Body of pancreas (tissue), 4 donors: ENCODE results near the gene SLC2A6.

Experiments
- POLR2A ChIP-seq, 3 donors: fragments of 450-650 bp; IDR thresholded peaks; one replicate each; pipeline ENCODE4 v1.6.1; 2016; ENCODE audit warnings: antibody characterized with exemption in 3 of 3, mild to moderate bottlenecking in 2 of 3
- TF ChIP-seq, protein P1 (sequence below), 7 experiments: fragments of 450-650 bp in 4 of 7; fragments of 200-600 bp in 3 of 7; sonication (generic) in 3 of 7; IDR thresholded peaks; one replicate each; pipeline ENCODE4 v1.5.1; 2016 to 2019; ENCODE audit warnings: antibody characterized with exemption in 7 of 7

DNA sequence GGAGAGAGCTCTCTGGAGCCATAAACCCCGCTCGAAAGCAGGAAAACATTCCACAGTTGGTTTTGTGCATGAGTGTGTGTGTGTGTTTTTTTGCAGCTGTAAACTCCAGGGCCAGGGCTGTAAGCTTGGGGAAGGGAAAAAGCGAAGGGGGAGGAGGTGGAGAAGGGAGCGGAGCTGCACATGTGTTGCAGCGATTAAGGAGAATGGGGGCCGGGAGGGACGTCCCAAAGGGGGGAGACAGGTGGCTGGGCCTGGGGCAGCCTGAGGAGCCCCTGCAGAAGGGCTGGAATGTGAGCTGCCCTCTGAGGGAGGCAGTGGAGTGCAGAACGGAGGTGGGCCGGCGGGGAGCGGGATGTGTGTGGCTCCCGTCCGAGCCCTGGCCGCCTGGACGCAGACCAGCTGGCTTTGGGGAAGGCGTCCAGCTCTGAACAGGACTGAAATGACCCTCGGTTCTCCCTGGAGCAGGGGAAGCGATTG lies 48.6 kb upstream of the SLC2A6 start:
- TF ChIP-seq, protein P1, sequence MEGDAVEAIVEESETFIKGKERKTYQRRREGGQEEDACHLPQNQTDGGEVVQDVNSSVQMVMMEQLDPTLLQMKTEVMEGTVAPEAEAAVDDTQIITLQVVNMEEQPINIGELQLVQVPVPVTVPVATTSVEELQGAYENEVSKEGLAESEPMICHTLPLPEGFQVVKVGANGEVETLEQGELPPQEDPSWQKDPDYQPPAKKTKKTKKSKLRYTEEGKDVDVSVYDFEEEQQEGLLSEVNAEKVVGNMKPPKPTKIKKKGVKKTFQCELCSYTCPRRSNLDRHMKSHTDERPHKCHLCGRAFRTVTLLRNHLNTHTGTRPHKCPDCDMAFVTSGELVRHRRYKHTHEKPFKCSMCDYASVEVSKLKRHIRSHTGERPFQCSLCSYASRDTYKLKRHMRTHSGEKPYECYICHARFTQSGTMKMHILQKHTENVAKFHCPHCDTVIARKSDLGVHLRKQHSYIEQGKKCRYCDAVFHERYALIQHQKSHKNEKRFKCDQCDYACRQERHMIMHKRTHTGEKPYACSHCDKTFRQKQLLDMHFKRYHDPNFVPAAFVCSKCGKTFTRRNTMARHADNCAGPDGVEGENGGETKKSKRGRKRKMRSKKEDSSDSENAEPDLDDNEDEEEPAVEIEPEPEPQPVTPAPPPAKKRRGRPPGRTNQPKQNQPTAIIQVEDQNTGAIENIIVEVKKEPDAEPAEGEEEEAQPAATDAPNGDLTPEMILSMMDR (IDR thresholded peaks at IDR 0.05): no peak
- TF ChIP-seq POLR2A (IDR thresholded peaks at IDR 0.05): no peak
